C4-2B (cell line): ENCODE results near the gene BAHCC1.

Experiments
- H3K27ac ChIP-seq: fragments of 450-650 bp; 2 replicates; pipeline ENCODE4 v1.5.1; 2017
- CTCF ChIP-seq: fragments of 450-650 bp; conservative IDR thresholded peaks from 2 replicates; pipeline ENCODE4 v1.5.1; 2017; ENCODE audit warnings: mild to moderate bottlenecking
- ZFX ChIP-seq: fragments of 450-650 bp; IDR thresholded peaks from 2 replicates; pipeline ENCODE4 v1.6.1; 2017

The BAHCC1 gene

GRCh38 chr17:81434072-81434471, 38.8 kb downstream of the BAHCC1 start:
- H3K27ac ChIP-seq = no peak overlapping the region
- TF ChIP-seq ZFX = no peak
- TF ChIP-seq CTCF = no peak

DNA sequence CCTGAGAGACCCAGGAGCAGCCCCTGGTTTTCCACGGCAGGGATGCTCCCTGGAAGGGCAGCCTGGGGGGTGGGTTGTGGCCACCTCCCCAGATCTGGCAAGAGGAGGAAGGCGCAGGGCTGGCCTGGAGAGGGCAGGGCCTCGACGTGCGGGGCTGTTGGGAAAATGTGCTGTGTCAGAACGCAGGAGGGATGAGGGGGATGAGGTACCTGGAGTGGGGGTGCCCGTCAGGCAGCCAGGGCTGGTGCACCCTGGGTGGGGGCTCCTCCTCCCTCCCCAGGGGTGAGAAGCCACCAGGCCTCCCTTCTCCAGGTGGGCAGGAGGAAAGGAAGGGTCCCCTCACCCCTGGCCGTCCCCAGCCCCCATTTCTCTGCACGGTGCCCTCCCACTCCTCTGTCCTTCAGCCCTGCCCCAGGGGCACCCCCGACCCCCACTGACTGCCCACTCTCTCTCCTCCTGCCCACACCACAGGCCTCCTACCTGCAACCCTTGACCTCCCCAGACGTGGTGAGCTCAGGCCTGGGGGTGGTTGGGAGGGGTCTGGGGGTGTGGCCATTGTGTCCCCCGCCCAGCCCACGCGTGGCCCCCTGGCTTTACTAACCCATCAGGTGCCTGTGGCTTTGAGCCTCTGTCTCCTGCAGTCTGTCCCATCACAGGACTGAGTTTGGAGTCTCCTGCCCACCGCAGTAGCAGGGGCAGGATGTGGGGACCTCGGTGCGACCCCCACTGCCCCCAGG, 39.6 kb downstream of the BAHCC1 start:
- TF ChIP-seq ZFX = no peak
- TF ChIP-seq CTCF = no peak
- no peak overlapping the region for H3K27ac ChIP-seq

DNA sequence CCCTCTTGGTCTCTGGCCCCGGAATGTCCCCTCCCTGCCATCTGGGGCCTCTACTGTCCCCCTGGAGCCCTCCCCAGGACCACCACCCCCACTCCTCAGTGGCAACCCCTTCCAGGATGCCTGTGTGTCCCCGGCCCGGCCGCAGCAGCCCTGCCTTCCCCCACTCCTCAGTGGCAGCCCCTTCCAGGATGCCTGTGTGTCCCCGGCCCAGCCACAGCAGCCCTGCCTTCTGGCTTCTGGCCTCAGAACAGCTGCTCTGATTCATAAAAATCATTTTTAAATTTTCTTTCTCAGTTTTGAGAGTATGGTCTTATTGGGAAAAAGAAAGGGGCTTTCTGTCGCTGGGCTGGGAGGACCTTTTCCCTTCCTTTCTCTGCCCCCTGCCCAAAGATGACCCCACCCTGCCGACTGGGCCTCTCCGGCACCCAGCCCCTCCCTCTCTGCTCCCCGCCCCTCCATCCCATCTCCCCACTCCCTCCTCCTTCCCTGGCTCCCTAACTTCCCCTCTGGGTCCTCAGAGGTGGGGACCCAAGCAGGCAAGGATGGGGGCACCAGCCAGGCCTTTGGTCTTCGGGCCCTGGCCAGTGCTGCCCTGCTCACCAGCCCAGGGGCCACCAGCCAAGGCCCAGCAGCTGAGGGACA, 40.5 kb downstream of the BAHCC1 start:
- H3K27ac ChIP-seq = no peak overlapping the region
- TF ChIP-seq ZFX (no peak), CTCF (no peak)

DNA sequence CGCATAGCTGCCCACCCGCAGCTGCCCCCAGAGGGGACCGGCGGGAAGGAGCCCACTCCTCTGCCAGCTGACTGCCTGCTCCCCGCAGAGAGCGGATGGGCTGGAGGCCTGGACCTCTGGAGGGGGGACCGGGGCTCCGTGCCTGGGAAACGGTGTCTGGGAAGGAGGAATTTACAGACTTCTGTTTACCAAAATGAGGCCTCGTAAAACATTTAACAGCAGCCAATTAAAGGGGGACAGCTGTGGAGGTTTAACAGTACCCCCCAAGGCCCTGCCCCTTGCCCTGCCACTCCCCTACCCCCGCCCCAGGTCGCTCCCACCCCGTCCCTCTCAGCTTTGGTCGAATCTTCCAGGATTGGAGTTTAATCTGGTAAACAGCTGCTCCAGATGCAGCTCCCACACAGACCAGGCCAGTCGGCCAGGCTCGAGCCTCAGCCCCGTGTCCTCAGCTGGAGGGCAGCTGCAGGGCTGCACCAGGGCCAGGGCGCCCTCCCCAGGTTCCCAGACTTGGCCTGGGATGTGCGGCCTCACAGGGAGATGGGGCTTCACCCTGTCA, 41.1 kb downstream of the BAHCC1 start:
- H3K27ac ChIP-seq = no peak overlapping the region
- no peak for TF ChIP-seq ZFX
- no peak for TF ChIP-seq CTCF

DNA sequence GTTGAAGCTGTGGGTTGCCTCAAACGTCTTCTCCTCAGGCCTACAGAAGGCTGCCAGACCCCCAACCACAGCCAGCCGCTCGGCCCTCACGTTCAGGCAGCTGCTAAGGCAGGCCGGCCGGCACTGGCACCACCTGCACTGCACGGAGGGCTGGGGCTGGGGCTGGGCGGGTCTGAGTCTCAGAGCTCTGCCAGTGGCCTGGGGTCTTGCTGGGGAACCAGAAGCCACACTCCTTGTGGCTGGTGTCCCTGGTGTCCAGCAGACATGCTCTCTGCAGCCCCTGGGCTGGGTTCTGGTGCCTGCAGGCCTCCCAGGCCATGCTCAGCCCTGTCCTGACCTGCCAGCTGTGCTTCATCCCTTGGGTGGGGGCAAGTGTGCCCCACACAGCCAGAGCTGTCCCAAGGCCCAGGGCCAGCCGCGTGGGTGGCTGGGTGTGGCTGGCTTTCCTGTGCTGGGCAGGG, 42.0 kb downstream of the BAHCC1 start:
- no peak for TF ChIP-seq ZFX
- TF ChIP-seq CTCF = no peak
- no peak overlapping the region for H3K27ac ChIP-seq

DNA sequence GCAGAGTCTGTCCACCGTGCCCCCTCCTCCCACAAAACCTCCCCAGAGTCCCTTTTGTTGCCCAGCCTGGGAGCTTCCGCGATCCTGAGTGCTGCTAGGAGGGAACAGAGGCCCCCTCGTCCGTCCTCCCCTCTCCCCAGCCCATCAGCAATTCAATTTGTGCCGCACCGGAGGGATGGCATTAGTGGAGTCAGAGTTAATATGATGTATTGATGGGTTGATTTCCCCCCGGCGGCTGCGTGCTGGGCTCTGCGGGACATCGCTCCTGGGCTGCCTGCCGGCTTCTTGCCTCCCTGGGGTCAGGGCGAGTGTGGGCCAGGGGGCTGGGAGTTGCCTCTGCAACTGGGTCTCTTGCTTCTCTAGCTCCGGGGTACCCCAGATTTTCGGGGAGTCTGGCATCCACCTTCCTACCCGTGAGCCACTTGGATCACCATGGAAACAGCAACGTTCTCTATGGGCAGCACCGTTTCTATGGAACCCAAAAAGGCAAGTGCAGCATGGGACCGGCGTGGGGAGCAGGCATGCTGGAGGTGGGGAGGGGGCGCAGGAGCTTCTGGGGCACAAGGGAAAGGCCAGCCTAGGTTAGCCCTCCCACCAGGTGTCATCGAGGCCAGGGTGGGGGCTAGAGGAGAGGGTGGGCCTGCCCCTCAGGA, 42.9 kb downstream of the BAHCC1 start:
- H3K27ac ChIP-seq = no peak overlapping the region
- TF ChIP-seq ZFX (no peak), CTCF (no peak)

DNA sequence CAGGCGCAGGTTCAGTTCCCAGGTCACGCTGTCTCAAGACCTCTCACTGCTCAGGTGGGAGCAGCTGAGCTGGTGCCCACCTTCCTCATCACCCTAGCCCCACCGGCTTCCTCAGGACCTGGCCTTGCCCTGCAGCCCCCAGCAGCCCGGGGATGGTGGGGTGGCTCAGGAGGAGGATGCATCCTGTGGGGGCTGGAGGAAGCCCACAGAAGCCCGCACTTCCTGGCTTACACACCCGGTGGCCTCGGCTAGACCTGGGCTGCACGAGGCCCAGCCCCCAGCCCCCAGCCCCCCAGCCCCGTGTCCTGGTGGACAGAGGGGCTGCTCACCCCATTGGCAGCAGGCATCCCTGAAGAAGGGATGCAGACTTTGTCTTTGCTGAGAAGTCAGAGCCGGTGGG, 43.4 kb downstream of the BAHCC1 start:
- H3K27ac ChIP-seq = no peak overlapping the region
- no peak for TF ChIP-seq CTCF
- TF ChIP-seq ZFX = no peak
